HepG2 (cell line): ENCODE data around the gene HOMEZ. TPM values are rescaled to one million over a fixed set of nuclear protein-coding genes. Genes with fewer than 3 reads are reported as not detected.

Experiments
- AHR ChIP-seq: IDR thresholded peaks from 2 replicates; pipeline ENCODE4 v1.6.1; 2018; ENCODE audit warnings: missing genetic modification reagents, missing compliant biosample characterization
- DR1 ChIP-seq: sonication (generic); formaldehyde crosslinking; IDR thresholded peaks from 2 replicates; pipeline ENCODE4 v1.8.0; 2021; ENCODE audit warnings: mild to moderate bottlenecking, missing genetic modification reagents, inconsistent platforms
- GPN1 ChIP-seq: sonication (generic); formaldehyde crosslinking; IDR thresholded peaks from 2 replicates; pipeline ENCODE4 v1.5.1; 2020; ENCODE audit warnings: missing genetic modification reagents, borderline replicate concordance
- JARID2 ChIP-seq: sonication (generic); formaldehyde crosslinking; IDR thresholded peaks from 2 replicates; pipeline ENCODE4 v1.8.1; 2023; ENCODE audit warnings: missing genetic modification reagents, inconsistent platforms; ENCODE audit not compliant: insufficient replicate concordance
- KMT2B ChIP-seq: IDR thresholded peaks from 2 replicates; pipeline ENCODE4 v1.6.1; 2016; ENCODE audit warnings: missing genetic modification reagents, missing compliant biosample characterization
- PAF1 ChIP-seq: IDR thresholded peaks from 2 replicates; pipeline ENCODE4 v1.6.1; 2016; ENCODE audit warnings: missing genetic modification reagents, missing compliant biosample characterization
- PAX8 ChIP-seq: sonication (generic); formaldehyde crosslinking; IDR thresholded peaks from 2 replicates; pipeline ENCODE4 v1.8.0; 2022; ENCODE audit warnings: mild to moderate bottlenecking, missing genetic modification reagents, borderline replicate concordance
- POLR2A ChIP-seq, 2 experiments: IDR thresholded peaks; 2 replicates each; pipeline ENCODE4 v1.6.1; 2011; ENCODE audit warnings: low read depth in 2 of 2, low read length in 2 of 2, mild to moderate bottlenecking in 1 of 2, moderate library complexity in 1 of 2; ENCODE audit not compliant: insufficient read depth in 1 of 2
- SAP130 ChIP-seq: IDR thresholded peaks from 2 replicates; pipeline ENCODE4 v1.6.1; 2016; ENCODE audit warnings: low read depth
- SNRNP70 ChIP-seq: fragments of 200-400 bp; formaldehyde crosslinking; IDR thresholded peaks from 2 replicates; pipeline ENCODE4 v1.6.1; 2017; ENCODE audit warnings: mild to moderate bottlenecking, low read depth, low read length, moderate library complexity
- SRY ChIP-seq: sonication (generic); formaldehyde crosslinking; IDR thresholded peaks from 2 replicates; pipeline ENCODE4 v1.8.0; 2022; ENCODE audit warnings: mild to moderate bottlenecking, missing genetic modification reagents
- ZFP82 ChIP-seq: sonication (generic); formaldehyde crosslinking; IDR thresholded peaks from 2 replicates; pipeline ENCODE4 v1.5.1; 2020; ENCODE audit warnings: mild to moderate bottlenecking, missing genetic modification reagents, borderline replicate concordance
- ZNF326 ChIP-seq: sonication (generic); formaldehyde crosslinking; IDR thresholded peaks from 2 replicates; pipeline ENCODE4 v1.4.0; 2020; ENCODE audit warnings: missing genetic modification reagents, borderline replicate concordance
- ZNF607 ChIP-seq: sonication (generic); formaldehyde crosslinking; IDR thresholded peaks from 2 replicates; pipeline ENCODE4 v1.5.1; 2020; ENCODE audit warnings: missing genetic modification reagents, mild to moderate bottlenecking, borderline replicate concordance
- ZNF792 ChIP-seq: IDR thresholded peaks from 2 replicates; pipeline ENCODE4 v1.6.1; 2016
- polyA plus RNA-seq, 8 experiments: library from polyadenylated mRNA; depleted of rRNA in 3 of 8; stranded (reverse) in 7 of 8; unstranded in 1 of 8; fragments of >200 nt; fragmentation: Illumina TruSeq in 4 of 8; extraction: Trizol in 4 of 8; gene quantifications; 2 replicates each; pipeline versions ENCODE4 v1.2.1 to v1.2.3, GENCODE V29; 2011 to 2016; ENCODE audit warnings: low read depth in 4 of 8, missing spikeins in 1 of 8, mixed read lengths in 1 of 8; ENCODE audit not compliant: insufficient read depth in 1 of 8
- total RNA-seq, 5 experiments: library from RNA; depleted of rRNA; stranded (reverse); fragments of >200 nt; fragmentation: Illumina TruSeq; extraction: Trizol; gene quantifications; 2 replicates each; pipeline ENCODE4 v1.2.3, GENCODE V29; 2016; ENCODE audit warnings: low read depth in 1 of 5
- TF ChIP-seq, protein P1 (sequence below), 2 experiments: sonication (generic) in 1 of 2; formaldehyde crosslinking in 1 of 2; IDR thresholded peaks; 2 replicates each; pipeline versions ENCODE4 v1.4.0 to v1.6.1; 2016 to 2020; ENCODE audit warnings: borderline replicate concordance in 1 of 2, low read depth in 1 of 2, mild to moderate bottlenecking in 1 of 2, missing genetic modification reagents in 1 of 2
- TF ChIP-seq, protein P2 (sequence below): sonication (generic); formaldehyde crosslinking; IDR thresholded peaks from 2 replicates; pipeline ENCODE4 v1.4.0; 2020; ENCODE audit warnings: missing genetic modification reagents
- TF ChIP-seq, protein P3 (sequence below): sonication (generic); formaldehyde crosslinking; IDR thresholded peaks from 2 replicates; pipeline ENCODE4 v1.5.1; 2020; ENCODE audit warnings: missing genetic modification reagents, mild to moderate bottlenecking, borderline replicate concordance
- TF ChIP-seq, protein P4 (sequence below): sonication (generic); formaldehyde crosslinking; IDR thresholded peaks from 2 replicates; pipeline ENCODE4 v1.8.0; 2022; ENCODE audit warnings: missing genetic modification reagents, mild to moderate bottlenecking, inconsistent platforms, borderline replicate concordance

Gene HOMEZ
- total and polyA plus RNA-seq, 2 of the 13 experiments (the other 11 are each of a cell fraction or from before 2014, with no cell fraction given), result 14.5 to 31.8 TPM

DNA sequence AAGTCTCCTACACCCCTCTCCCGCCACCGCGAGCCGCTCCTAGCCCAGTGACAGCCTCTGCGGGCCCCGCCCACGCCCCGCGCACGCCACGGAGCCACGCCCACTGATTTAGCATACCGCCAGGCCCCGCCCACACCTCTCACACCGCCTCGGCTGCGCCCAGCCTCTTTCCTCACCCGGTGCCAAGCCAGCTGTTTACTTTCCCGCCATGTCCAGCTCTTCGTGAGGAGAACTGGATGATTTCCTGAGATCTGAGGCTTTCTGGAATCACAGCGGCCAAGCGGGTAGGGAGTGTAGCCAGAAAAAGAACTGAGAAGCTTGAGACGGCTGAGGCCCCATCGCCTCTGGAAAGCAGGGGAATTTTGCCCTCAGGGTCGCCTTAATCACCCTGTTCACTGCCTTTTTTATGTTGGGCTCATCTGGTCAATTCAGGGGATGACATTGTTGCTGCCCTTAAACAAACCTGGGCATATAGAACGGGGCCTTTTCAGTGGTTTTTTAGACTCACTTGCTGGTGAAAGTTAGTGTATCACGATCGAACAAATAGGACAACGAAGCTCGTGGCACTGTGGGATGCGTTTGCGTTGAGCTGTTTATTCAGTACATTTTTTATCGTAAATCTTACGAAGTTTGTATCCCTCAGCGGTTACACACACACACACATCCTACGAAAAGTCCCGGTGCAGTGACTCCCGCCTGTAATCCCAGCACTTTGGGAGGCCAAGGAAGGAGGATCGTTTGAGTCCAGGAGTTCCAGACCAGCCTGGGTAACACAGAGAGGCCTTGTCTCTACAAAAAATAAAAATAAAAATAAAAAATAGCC is 47.9 kb downstream of the HOMEZ start, which contains the start of gene RNF212B (continued):
- TF ChIP-seq, protein P1, sequence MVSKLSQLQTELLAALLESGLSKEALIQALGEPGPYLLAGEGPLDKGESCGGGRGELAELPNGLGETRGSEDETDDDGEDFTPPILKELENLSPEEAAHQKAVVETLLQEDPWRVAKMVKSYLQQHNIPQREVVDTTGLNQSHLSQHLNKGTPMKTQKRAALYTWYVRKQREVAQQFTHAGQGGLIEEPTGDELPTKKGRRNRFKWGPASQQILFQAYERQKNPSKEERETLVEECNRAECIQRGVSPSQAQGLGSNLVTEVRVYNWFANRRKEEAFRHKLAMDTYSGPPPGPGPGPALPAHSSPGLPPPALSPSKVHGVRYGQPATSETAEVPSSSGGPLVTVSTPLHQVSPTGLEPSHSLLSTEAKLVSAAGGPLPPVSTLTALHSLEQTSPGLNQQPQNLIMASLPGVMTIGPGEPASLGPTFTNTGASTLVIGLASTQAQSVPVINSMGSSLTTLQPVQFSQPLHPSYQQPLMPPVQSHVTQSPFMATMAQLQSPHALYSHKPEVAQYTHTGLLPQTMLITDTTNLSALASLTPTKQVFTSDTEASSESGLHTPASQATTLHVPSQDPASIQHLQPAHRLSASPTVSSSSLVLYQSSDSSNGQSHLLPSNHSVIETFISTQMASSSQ (IDR thresholded peaks at IDR 0.05; ENCODE audit: low read depth), result no peak
- TF ChIP-seq, protein P1 (CRISPR knock-in tag; IDR thresholded peaks at IDR 0.05; ENCODE audit: borderline replicate concordance), result peak; percentile 54; the same call in 1 of the 2 replicates
- TF ChIP-seq ZNF607 (CRISPR knock-in tag) (no peak), AHR (CRISPR knock-in tag) (no peak), POLR2A (IDR thresholded peaks at IDR 0.05; ENCODE audit: insufficient read depth in 1 of 2, low read depth in 2 of 2, low read length in 2 of 2) (no peak), ZNF792 (CRISPR knock-in tag) (peak; percentile 76; the same call in 1 of the 2 replicates), JARID2 (CRISPR knock-in tag) (no peak), PAF1 (CRISPR knock-in tag) (no peak), KMT2B (CRISPR knock-in tag) (peak; percentile 49; the same call in 1 of the 2 replicates), GPN1 (CRISPR knock-in tag) (no peak), SRY (CRISPR knock-in tag) (0 out of 2 replicates have a peak, but pooled peaks have one; percentile 59), DR1 (CRISPR knock-in tag) (no peak; the same call in 1 of the 2 replicates), SAP130 (peak; percentile 79), PAX8 (CRISPR knock-in tag) (peak; percentile 69; the same call in 1 of the 2 replicates), SNRNP70 (no peak), ZNF326 (no peak), ZFP82 (CRISPR knock-in tag) (no peak)
- TF ChIP-seq, protein P2, sequence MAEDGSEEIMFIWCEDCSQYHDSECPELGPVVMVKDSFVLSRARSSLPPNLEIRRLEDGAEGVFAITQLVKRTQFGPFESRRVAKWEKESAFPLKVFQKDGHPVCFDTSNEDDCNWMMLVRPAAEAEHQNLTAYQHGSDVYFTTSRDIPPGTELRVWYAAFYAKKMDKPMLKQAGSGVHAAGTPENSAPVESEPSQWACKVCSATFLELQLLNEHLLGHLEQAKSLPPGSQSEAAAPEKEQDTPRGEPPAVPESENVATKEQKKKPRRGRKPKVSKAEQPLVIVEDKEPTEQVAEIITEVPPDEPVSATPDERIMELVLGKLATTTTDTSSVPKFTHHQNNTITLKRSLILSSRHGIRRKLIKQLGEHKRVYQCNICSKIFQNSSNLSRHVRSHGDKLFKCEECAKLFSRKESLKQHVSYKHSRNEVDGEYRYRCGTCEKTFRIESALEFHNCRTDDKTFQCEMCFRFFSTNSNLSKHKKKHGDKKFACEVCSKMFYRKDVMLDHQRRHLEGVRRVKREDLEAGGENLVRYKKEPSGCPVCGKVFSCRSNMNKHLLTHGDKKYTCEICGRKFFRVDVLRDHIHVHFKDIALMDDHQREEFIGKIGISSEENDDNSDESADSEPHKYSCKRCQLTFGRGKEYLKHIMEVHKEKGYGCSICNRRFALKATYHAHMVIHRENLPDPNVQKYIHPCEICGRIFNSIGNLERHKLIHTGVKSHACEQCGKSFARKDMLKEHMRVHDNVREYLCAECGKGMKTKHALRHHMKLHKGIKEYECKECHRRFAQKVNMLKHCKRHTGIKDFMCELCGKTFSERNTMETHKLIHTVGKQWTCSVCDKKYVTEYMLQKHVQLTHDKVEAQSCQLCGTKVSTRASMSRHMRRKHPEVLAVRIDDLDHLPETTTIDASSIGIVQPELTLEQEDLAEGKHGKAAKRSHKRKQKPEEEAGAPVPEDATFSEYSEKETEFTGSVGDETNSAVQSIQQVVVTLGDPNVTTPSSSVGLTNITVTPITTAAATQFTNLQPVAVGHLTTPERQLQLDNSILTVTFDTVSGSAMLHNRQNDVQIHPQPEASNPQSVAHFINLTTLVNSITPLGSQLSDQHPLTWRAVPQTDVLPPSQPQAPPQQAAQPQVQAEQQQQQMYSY (CRISPR knock-in tag), result no peak
- TF ChIP-seq, protein P3, sequence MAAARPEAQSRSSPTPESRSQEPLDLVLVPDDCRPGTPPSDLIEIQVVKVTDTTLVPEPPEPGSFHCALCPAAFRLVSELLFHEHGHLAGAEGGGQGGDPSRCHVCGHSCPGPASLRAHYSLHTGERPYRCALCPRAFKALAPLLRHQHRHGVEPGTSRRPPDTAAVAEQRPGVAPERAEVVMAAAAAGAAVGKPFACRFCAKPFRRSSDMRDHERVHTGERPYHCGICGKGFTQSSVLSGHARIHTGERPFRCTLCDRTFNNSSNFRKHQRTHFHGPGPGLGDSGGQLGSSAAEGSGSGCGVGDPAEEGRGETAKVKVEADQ (CRISPR knock-in tag), result peak; percentile 52; the same call in 1 of the 2 replicates
- TF ChIP-seq, protein P4, sequence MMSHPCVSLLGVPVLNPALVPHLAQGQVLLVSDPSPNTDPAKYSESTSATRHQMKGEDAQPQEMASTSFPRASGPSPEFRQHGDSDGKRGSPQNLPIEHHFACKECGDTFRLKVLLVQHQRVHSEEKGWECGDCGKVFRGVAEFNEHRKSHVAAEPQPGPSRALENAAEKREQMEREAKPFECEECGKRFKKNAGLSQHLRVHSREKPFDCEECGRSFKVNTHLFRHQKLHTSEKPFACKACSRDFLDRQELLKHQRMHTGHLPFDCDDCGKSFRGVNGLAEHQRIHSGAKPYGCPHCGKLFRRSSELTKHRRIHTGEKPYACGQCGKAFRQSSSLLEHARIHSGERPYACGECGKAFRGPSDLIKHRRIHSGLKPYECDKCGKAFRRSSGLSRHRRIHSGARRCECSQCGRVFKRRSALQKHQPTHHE (CRISPR knock-in tag), result no peak
